ENCODE measurements around the gene ACO2.

GRCh38 chr22:41478473-41478872 is 9.6 kb downstream of the ACO2 start:
- TF ChIP-seq POLR2A (IDR thresholded peaks at IDR 0.05; ENCODE audit: low read depth, low read length) = no peak
- no peak for TF ChIP-seq POLR2AphosphoS5 (IDR thresholded peaks at IDR 0.05; ENCODE audit: low read depth, low read length)
- no peak for TF ChIP-seq TAF1 (IDR thresholded peaks at IDR 0.05; ENCODE audit: borderline replicate concordance, low read depth, low read length)

Measured in GM12892 (cell line).